CD14-positive monocyte (primary cell): ENCODE results near the gene TEX261. TPM values are rescaled to one million over a fixed set of nuclear protein-coding genes. Genes with fewer than 3 reads are reported as not detected.

Experiments
- DNase-seq, 3 donors: peaks; one replicate each; pipeline ENCODE4 v3.0.0-alpha.2; 2011 to 2022
- H2AFZ ChIP-seq: 2 replicates; pipeline ENCODE4 v1.6.0; 2012; ENCODE audit warnings: mild to moderate bottlenecking, low read depth, low read length, inconsistent platforms; ENCODE audit not compliant: insufficient read depth, poor library complexity, severe bottlenecking
- H3K27ac ChIP-seq, 2 donors: 1 replicate in 1 of 2; 2 replicates in 1 of 2; pipeline ENCODE4 v1.5.1; 2012 to 2013; ENCODE audit warnings: low read length in 2 of 2, control low read depth in 1 of 2, inconsistent platforms in 1 of 2, low read depth in 1 of 2, mild to moderate bottlenecking in 1 of 2
- H3K27me3 ChIP-seq, 2 donors: one replicate each; pipeline versions ENCODE4 v1.6.0 to v1.6.1; 2011 to 2013; ENCODE audit warnings: low read length in 2 of 2; ENCODE audit not compliant: control insufficient read depth in 2 of 2, insufficient read depth in 2 of 2
- H3K36me3 ChIP-seq, 2 donors: replicated peaks in 1 of 2; 1 replicate in 1 of 2; 2 replicates in 1 of 2; pipeline versions ENCODE4 v1.5.1 to v1.6.1; 2012 to 2013; ENCODE audit warnings: low read length in 2 of 2, control low read depth in 1 of 2, inconsistent platforms in 1 of 2, mild to moderate bottlenecking in 1 of 2; ENCODE audit not compliant: insufficient read depth in 2 of 2, control insufficient read depth in 1 of 2
- H3K4me1 ChIP-seq, 2 donors: 1 replicate in 1 of 2; 2 replicates in 1 of 2; pipeline versions ENCODE4 v1.5.1 to v1.6.1; 2012 to 2013; ENCODE audit warnings: low read length in 2 of 2, control low read depth in 1 of 2, inconsistent platforms in 1 of 2, mild to moderate bottlenecking in 1 of 2, moderate library complexity in 1 of 2; ENCODE audit not compliant: insufficient read depth in 2 of 2, control insufficient read depth in 1 of 2
- H3K4me2 ChIP-seq: replicated peaks from 2 replicates; pipeline ENCODE3; 2012; ENCODE audit warnings: low read length, moderate library complexity, mild to moderate bottlenecking; ENCODE audit not compliant: poor library complexity, severe bottlenecking; ENCODE audit errors: extremely low read depth
- H3K4me3 ChIP-seq, 3 experiments: fragments of 200-600 bp in 1 of 3; sonication (generic) in 1 of 3; replicated peaks in 1 of 3; 1 replicate in 2 of 3; 2 replicates in 1 of 3; pipeline ENCODE4 v1.5.1; 2011 to 2013; ENCODE audit warnings: low read length in 3 of 3, mild to moderate bottlenecking in 3 of 3, control low read depth in 2 of 3, low read depth in 2 of 3, inconsistent platforms in 1 of 3, moderate library complexity in 1 of 3
- H3K79me2 ChIP-seq: 2 replicates; pipeline ENCODE4 v1.6.0; 2012; ENCODE audit warnings: mild to moderate bottlenecking, control low read depth, inconsistent platforms, low read length, moderate library complexity; ENCODE audit not compliant: insufficient read depth
- H3K9ac ChIP-seq: 2 replicates; pipeline ENCODE4 v1.6.0; 2017; ENCODE audit warnings: low read length, mild to moderate bottlenecking; ENCODE audit not compliant: insufficient read depth, poor library complexity, severe bottlenecking
- H3K9me3 ChIP-seq, 2 donors: replicated peaks in 1 of 2; 1 replicate in 1 of 2; 2 replicates in 1 of 2; pipeline versions ENCODE4 v1.5.1 to v1.6.1; 2012 to 2013; ENCODE audit warnings: low read length in 2 of 2, control low read depth in 1 of 2; ENCODE audit not compliant: control insufficient read depth in 1 of 2, insufficient read depth in 1 of 2
- H4K20me1 ChIP-seq: 2 replicates; pipeline ENCODE4 v1.6.0; 2012; ENCODE audit warnings: mild to moderate bottlenecking, low read length, control low read depth, moderate library complexity; ENCODE audit not compliant: insufficient read depth
- H3K27ac Mint-ChIP-seq, 7 donors: one replicate each; pipeline ENCODE4 v1.8.0; 2020; ENCODE audit warnings: mild to moderate bottlenecking in 7 of 7, mixed read lengths in 7 of 7, moderate library complexity in 6 of 7, inconsistent platforms in 2 of 7
- H3K27me3 Mint-ChIP-seq, 3 donors: one replicate each; pipeline ENCODE4 v1.8.0; 2021 to 2022; ENCODE audit warnings: low read depth in 3 of 3, mild to moderate bottlenecking in 3 of 3, mixed read lengths in 3 of 3, moderate library complexity in 3 of 3, inconsistent platforms in 1 of 3
- H3K36me3 Mint-ChIP-seq, 2 donors: one replicate each; pipeline ENCODE4 v1.8.0; 2020; ENCODE audit warnings: mixed read lengths in 2 of 2, inconsistent platforms in 1 of 2, mild to moderate bottlenecking in 1 of 2
- H3K4me1 Mint-ChIP-seq: one replicate; pipeline ENCODE4 v1.8.0; 2020; ENCODE audit warnings: mild to moderate bottlenecking, mixed read lengths
- H3K4me3 Mint-ChIP-seq, 2 donors: one replicate each; pipeline ENCODE4 v1.8.0; 2020; ENCODE audit warnings: mild to moderate bottlenecking in 2 of 2, mixed read lengths in 2 of 2, moderate library complexity in 1 of 2
- H3K9me3 Mint-ChIP-seq, 7 donors: one replicate each; pipeline ENCODE4 v1.8.0; 2020 to 2022; ENCODE audit warnings: mixed read lengths in 7 of 7, mild to moderate bottlenecking in 6 of 7, moderate library complexity in 6 of 7, inconsistent platforms in 2 of 7
- WGBS: methylation state at CpG from one replicate; pipeline ENCODE4 v1.1.5; 2013; ENCODE audit warnings: missing lambda C conversion rate; ENCODE audit not compliant: insufficient coverage; 5-methylcytosine and 5-hydroxymethylcytosine counted together
- intact Hi-C, 2 donors: fragments of 100-400 bp; cut with micrococcal nuclease; formaldehyde crosslinking; loops; one replicate each; pipeline versions ENCODE4 v1.15.0 to v1.15.1; 2023
- polyA plus RNA-seq, 3 donors: library from polyadenylated mRNA; depleted of rRNA in 1 of 3; unstranded in 2 of 3; stranded (reverse) in 1 of 3; fragments of 300-500 nt in 2 of 3; fragments of >200 nt in 1 of 3; fragmentation: Illumina TruSeq in 2 of 3; gene quantifications; 1 replicate in 2 of 3; 2 replicates in 1 of 3; pipeline ENCODE4 v1.2.3, GENCODE V29; 2012 to 2021
- small RNA-seq: library from RNA; depleted of rRNA; stranded (forward); fragments of <200 nt; gene quantifications from one replicate; pipeline ENCODE3, GENCODE V24; 2012; ENCODE audit warnings: low read depth; ENCODE audit not compliant: insufficient read length
- TF ChIP-seq, protein P1 (sequence below): fragments of 200-600 bp; IDR thresholded peaks from one replicate; pipeline ENCODE4 v1.8.0; 2022; ENCODE audit warnings: antibody characterized with exemption, mild to moderate bottlenecking

The TEX261 gene
- polyA plus RNA-seq, 3 donors: 20.1 to 32.2 (median 30.6) TPM

DNA sequence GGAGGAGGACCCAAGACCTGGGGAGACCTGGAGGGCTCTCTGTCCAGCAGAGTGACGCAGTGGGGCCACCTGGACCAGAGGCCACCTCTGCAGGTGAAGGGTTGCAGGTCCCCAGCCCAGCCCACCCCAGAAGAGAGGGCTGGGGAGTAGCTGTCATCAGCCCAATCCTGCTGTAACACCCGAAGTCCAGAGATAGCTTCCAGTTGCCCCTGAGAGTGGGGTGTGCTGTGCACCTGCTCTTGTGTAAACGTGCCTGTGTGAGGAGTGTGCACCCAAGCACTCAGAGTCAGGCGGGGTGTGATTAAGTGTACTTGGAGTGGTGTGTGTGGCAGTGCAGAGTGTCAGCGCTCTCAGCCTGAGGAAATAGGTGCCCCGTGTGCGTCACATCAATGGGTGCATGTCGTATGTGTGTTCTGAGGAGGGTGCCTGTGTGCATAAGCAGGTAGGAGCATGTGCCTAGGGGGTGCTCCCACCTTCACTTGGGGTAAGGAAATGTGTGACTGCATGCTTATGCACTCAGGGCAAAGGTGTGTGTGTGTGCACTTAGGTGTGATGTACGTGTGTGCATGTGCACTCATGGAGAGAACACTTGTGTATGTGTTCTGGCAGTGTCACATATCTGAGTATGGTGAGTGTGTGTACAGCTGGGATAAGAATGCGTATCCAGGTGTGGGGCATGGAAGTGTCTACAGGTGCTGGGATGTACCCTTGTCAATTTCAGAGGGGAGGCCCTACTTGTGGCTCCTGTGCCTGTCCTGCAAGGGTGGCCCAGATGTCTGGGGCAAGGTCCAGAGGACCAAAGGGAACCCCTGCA lies 58.3 kb downstream of the TEX261 start:
- no peaks in the 10 kb centered on the region for H3K36me3 Mint-ChIP-seq
- TF ChIP-seq, protein P1, sequence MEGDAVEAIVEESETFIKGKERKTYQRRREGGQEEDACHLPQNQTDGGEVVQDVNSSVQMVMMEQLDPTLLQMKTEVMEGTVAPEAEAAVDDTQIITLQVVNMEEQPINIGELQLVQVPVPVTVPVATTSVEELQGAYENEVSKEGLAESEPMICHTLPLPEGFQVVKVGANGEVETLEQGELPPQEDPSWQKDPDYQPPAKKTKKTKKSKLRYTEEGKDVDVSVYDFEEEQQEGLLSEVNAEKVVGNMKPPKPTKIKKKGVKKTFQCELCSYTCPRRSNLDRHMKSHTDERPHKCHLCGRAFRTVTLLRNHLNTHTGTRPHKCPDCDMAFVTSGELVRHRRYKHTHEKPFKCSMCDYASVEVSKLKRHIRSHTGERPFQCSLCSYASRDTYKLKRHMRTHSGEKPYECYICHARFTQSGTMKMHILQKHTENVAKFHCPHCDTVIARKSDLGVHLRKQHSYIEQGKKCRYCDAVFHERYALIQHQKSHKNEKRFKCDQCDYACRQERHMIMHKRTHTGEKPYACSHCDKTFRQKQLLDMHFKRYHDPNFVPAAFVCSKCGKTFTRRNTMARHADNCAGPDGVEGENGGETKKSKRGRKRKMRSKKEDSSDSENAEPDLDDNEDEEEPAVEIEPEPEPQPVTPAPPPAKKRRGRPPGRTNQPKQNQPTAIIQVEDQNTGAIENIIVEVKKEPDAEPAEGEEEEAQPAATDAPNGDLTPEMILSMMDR: no peak
- intact Hi-C loops: no loop called here

More for the DNA sequence above, 58.3 kb downstream of the TEX261 start:
- H3K4me3 ChIP-seq: no peak overlapping the region
- H3K79me2 ChIP-seq: no peaks in the 10 kb centered on the region
- Mint-ChIP-seq H3K27me3 (peaks cover 13 to 33% (median 25%) of the 10 kb centered on the region in 3 donors), H3K4me1 (no peaks in the 10 kb centered on the region), H3K9me3 (no peaks in the 10 kb centered on the region), H3K27ac (no peak overlapping the region), H3K4me3 (no peak overlapping the region)
- H3K9me3 ChIP-seq: no peaks in the 10 kb centered on the region
- H3K9ac ChIP-seq: no peak overlapping the region
- 94% methylated on average over 10 of the region's 10 CpGs for WGBS
- H3K36me3 ChIP-seq: no peaks in the 10 kb centered on the region
- no peak overlapping the region for H3K4me2 ChIP-seq
- no peak overlapping the region for H2AFZ ChIP-seq
- no peak overlapping the region for H3K27ac ChIP-seq
- DNase-seq: peak in 1 of 3 donors; percentile 1
- peaks cover 0 to 14% of the 10 kb centered on the region in 2 donors for H3K27me3 ChIP-seq
- no peaks in the 10 kb centered on the region for H4K20me1 ChIP-seq
- H3K4me1 ChIP-seq: no peaks in the 10 kb centered on the region

Small RNAs within 50 kb of the gene (small RNA-seq; reads per million reads assigned to genes)
- not detected for gene RN7SL160P

Other genes with a start within 250 kb of the TEX261 start
- gene ADD2, start 226.7 kb downstream of the TEX261 start, polyA plus RNA-seq: under 1 TPM; 0.18 to 0.56 (median 0.26) TPM
- under 1 TPM in 1 of 3 donors, not detected in 2; 0.13 TPM for gene FIGLA, start 204.2 kb downstream of the TEX261 start, polyA plus RNA-seq
- 10 to 100 TPM in 1 of 3 donors, 1 to 10 TPM in 1, under 1 TPM in 1; 0.65 to 17.0 (median 2.3) TPM for gene CLEC4F, start 174.3 kb downstream of the TEX261 start, polyA plus RNA-seq
- under 1 TPM in 1 of 3 donors, not detected in 2; 0.05 TPM for gene CD207, start 159.1 kb downstream of the TEX261 start, polyA plus RNA-seq
- not detected for gene VAX2, start 94.3 kb downstream of the TEX261 start, polyA plus RNA-seq
- gene ATP6V1B1, start 59.0 kb downstream of the TEX261 start, polyA plus RNA-seq: not detected
- under 1 TPM in 1 of 3 donors, not detected in 2; 0.12 TPM for gene ANKRD53, start 16.2 kb downstream of the TEX261 start, polyA plus RNA-seq
- gene NAGK, start 73.8 kb upstream of the TEX261 start, polyA plus RNA-seq: 100 to 1,000 TPM; 546 to 789 (median 690) TPM
- 10 to 100 TPM in 2 of 3 donors, 1 to 10 TPM in 1; 9.3 to 29.0 (median 24.7) TPM for gene MCEE, start 135.4 kb upstream of the TEX261 start, polyA plus RNA-seq
- 1 to 10 TPM; 4.8 to 9.9 (median 5.6) TPM for gene MPHOSPH10, start 135.8 kb upstream of the TEX261 start, polyA plus RNA-seq
- under 1 TPM; 0.08 to 0.20 (median 0.17) TPM for gene PAIP2B, start 232.2 kb upstream of the TEX261 start, polyA plus RNA-seq